Neutrophil (primary cell): ENCODE results near the gene SLC39A3.

Experiments used
- H3K27ac ChIP-seq: fragments of 200-600 bp; sonication (generic); 2 replicates; pipeline ENCODE4 v1.5.1; 2016; ENCODE audit warnings: mild to moderate bottlenecking, moderate library complexity
- H3K27me3 ChIP-seq: fragments of 200-600 bp; sonication (generic); 2 replicates; pipeline ENCODE4 v1.6.0; 2016; ENCODE audit warnings: mild to moderate bottlenecking
- H3K36me3 ChIP-seq: fragments of 200-600 bp; sonication (generic); 2 replicates; pipeline ENCODE4 v1.5.1; 2017
- H3K4me1 ChIP-seq, 2 experiments: fragments of 200-600 bp in 1 of 2; sonication (generic) in 1 of 2; 1 replicate in 1 of 2; 2 replicates in 1 of 2; pipeline versions ENCODE4 v1.5.1 to v1.6.1; 2013 to 2016; ENCODE audit warnings: low read depth in 1 of 2, low read length in 1 of 2, mild to moderate bottlenecking in 1 of 2, moderate library complexity in 1 of 2; ENCODE audit not compliant: control insufficient read depth in 1 of 2, insufficient read depth in 1 of 2
- H3K4me3 ChIP-seq, 2 experiments: fragments of 200-600 bp in 1 of 2; sonication (generic) in 1 of 2; 1 replicate in 1 of 2; 2 replicates in 1 of 2; pipeline ENCODE4 v1.5.1; 2013 to 2016; ENCODE audit warnings: low read depth in 1 of 2, low read length in 1 of 2, mild to moderate bottlenecking in 1 of 2, moderate library complexity in 1 of 2
- H3K9me3 ChIP-seq: fragments of 200-600 bp; sonication (generic); 2 replicates; pipeline ENCODE4 v1.5.1; 2016
- CTCF ChIP-seq: fragments of 200-600 bp; sonication (generic); IDR thresholded peaks from 2 replicates; pipeline ENCODE4 v1.5.1; 2016; ENCODE audit warnings: antibody characterized with exemption

The SLC39A3 gene

GRCh38 chr19:2750808-2751437 lies 11.1 kb upstream of the SLC39A3 start:
- H3K9me3 ChIP-seq = no peaks in the 10 kb centered on the region
- peaks cover 8 to 11% of the 10 kb centered on the region in 2 experiments for H3K4me1 ChIP-seq
- peaks cover 9% of the 10 kb centered on the region for H3K27me3 ChIP-seq
- H3K4me3 ChIP-seq = no peak overlapping the region
- H3K36me3 ChIP-seq = peaks cover 31% of the 10 kb centered on the region
- TF ChIP-seq CTCF = no peak
- no peak overlapping the region for H3K27ac ChIP-seq

- Histone ChIP-seq H3K4me3 (no peak overlapping the region), H3K27me3 (peaks cover 39% of the 10 kb centered on the region), H3K4me1 (peaks cover 8 to 11% of the 10 kb centered on the region in 2 experiments), H3K9me3 (no peaks in the 10 kb centered on the region), H3K36me3 (no peaks in the 10 kb centered on the region), H3K27ac (no peak overlapping the region)
- TF ChIP-seq CTCF = no peak
These were observed 7.5 kb upstream of the SLC39A3 start for GRCh38 chr19:2747349-2747748.

- Histone ChIP-seq H3K9me3 (no peaks in the 10 kb centered on the region), H3K36me3 (no peaks in the 10 kb centered on the region), H3K4me1 (peaks cover 8 to 13% of the 10 kb centered on the region in 2 experiments), H3K27ac (no peak overlapping the region), H3K27me3 (peaks cover 62% of the 10 kb centered on the region), H3K4me3 (no peak overlapping the region)
- TF ChIP-seq CTCF = no peak
These were observed 4.3 kb upstream of the SLC39A3 start for GRCh38 chr19:2744113-2744512.

GRCh38 chr19:2743099-2743498 lies 3.3 kb upstream of the SLC39A3 start:
- Histone ChIP-seq H3K27ac (no peak overlapping the region), H3K36me3 (no peaks in the 10 kb centered on the region), H3K9me3 (no peaks in the 10 kb centered on the region), H3K4me1 (peaks cover 15 to 22% of the 10 kb centered on the region in 2 experiments), H3K4me3 (no peak overlapping the region), H3K27me3 (peaks cover 62% of the 10 kb centered on the region)
- TF ChIP-seq CTCF = no peak

GRCh38 chr19:2740314-2740656 lies 468 bp upstream of the SLC39A3 start:
- Histone ChIP-seq H3K27ac (peak overlapping the region; percentile 60), H3K4me1 (peaks cover 37 to 42% of the 10 kb centered on the region in 2 experiments), H3K9me3 (no peaks in the 10 kb centered on the region), H3K27me3 (peaks cover 50% of the 10 kb centered on the region), H3K36me3 (peaks cover 3% of the 10 kb centered on the region), H3K4me3 (peak overlapping the region; percentile 70 to 80)
- TF ChIP-seq CTCF = no peak
